Prostate gland (tissue), 2 donors: ENCODE results near the gene KAZN. TPM values are rescaled to one million over a fixed set of nuclear protein-coding genes. Genes with fewer than 3 reads are reported as not detected.

ENCODE experiments used
- DNase-seq: peaks from one replicate; pipeline ENCODE4 v3.0.0-alpha.2; 2019; ENCODE audit warnings: low spot score
- H3K27ac ChIP-seq, 2 donors: fragments of 200-600 bp; sonication (generic); 2 replicates each; pipeline ENCODE4 v1.5.1; 2017 to 2019
- H3K27me3 ChIP-seq: fragments of 200-600 bp; sonication (generic); replicated peaks from 2 replicates; pipeline ENCODE4 v1.5.1; 2019; ENCODE audit not compliant: insufficient read depth
- H3K36me3 ChIP-seq, 2 donors: fragments of 200-600 bp; sonication (generic); 1 replicate in 1 of 2; 2 replicates in 1 of 2; pipeline versions ENCODE4 v1.5.1 to v1.8.1; 2017 to 2019
- H3K4me1 ChIP-seq: fragments of 200-600 bp; sonication (generic); replicated peaks from 2 replicates; pipeline ENCODE4 v1.5.1; 2019
- H3K4me3 ChIP-seq, 2 donors: fragments of 200-600 bp; sonication (generic); 2 replicates each; pipeline ENCODE4 v1.5.1; 2017 to 2019
- H3K9me3 ChIP-seq: fragments of 200-600 bp; sonication (generic); 2 replicates; pipeline ENCODE4 v1.5.1; 2017
- CTCF ChIP-seq, 4 experiments: fragments of 200-600 bp in 2 of 4; fragments of 450-650 bp in 2 of 4; sonication (generic) in 2 of 4; IDR thresholded peaks; 1 replicate in 3 of 4; 2 replicates in 1 of 4; pipeline ENCODE4 v1.5.1; 2016 to 2019; ENCODE audit warnings: antibody characterized with exemption in 4 of 4, mild to moderate bottlenecking in 2 of 4, moderate library complexity in 2 of 4
- POLR2A ChIP-seq: fragments of 450-650 bp; IDR thresholded peaks from one replicate; pipeline ENCODE4 v1.6.1; 2016; ENCODE audit warnings: antibody characterized with exemption, mild to moderate bottlenecking
- POLR2AphosphoS5 ChIP-seq: sonication (generic); formaldehyde crosslinking; IDR thresholded peaks from one replicate; pipeline ENCODE4 v1.6.1; 2017; ENCODE audit warnings: antibody characterized with exemption
- WGBS: methylation state at CpG from one replicate; pipeline ENCODE4 v1.1.5; 2018; 5-methylcytosine and 5-hydroxymethylcytosine counted together
- intact Hi-C: fragments of 100-400 bp; cut with DNase I; formaldehyde crosslinking; loops from one replicate; pipeline ENCODE4 v1.14.2; 2022
- total RNA-seq, 2 donors: library from RNA; depleted of rRNA; stranded (reverse); fragments of >200 nt; gene quantifications; one replicate each; pipeline ENCODE4 v1.1.0, GENCODE V29; 2016

The KAZN gene
- total RNA-seq, 2 donors from 2014 or later = 8.3 to 12.7 TPM

GRCh38 chr1:14909920-14910460 is 311.5 kb downstream of the KAZN start:
- H3K36me3 ChIP-seq = no peaks in the 10 kb centered on the region
- TF ChIP-seq CTCF (IDR thresholded peaks at IDR 0.05) (no peak), POLR2AphosphoS5 (no peak), POLR2A (no peak)
- intact Hi-C loops = no loop called here
- no peaks in the 10 kb centered on the region for H3K4me1 ChIP-seq
- no peaks in the 10 kb centered on the region for H3K27me3 ChIP-seq
- DNase-seq = no peak
- WGBS = 96% methylated on average over 10 of the region's 10 CpGs
- H3K27ac ChIP-seq = peak overlapping the region in 1 of 2 donors; percentile 57
- H3K4me3 ChIP-seq = no peak overlapping the region
- no peaks in the 10 kb centered on the region for H3K9me3 ChIP-seq

- no peaks in the 10 kb centered on the region for H3K27me3 ChIP-seq
- TF ChIP-seq CTCF (IDR thresholded peaks at IDR 0.05) = no peak
- TF ChIP-seq POLR2AphosphoS5 = peak; percentile 51
- intact Hi-C loops = no loop called here
- no peak overlapping the region for H3K4me3 ChIP-seq
- 58% methylated on average over 12 of the region's 12 CpGs for WGBS
- H3K4me1 ChIP-seq = no peaks in the 10 kb centered on the region
- peak overlapping the region; percentile 57 to 59 for H3K27ac ChIP-seq
- no peaks in the 10 kb centered on the region for H3K9me3 ChIP-seq
- H3K36me3 ChIP-seq = no peaks in the 10 kb centered on the region
- peak; percentile 75 for DNase-seq
Measured at GRCh38 chr1:14910984-14911721, 312.7 kb downstream of the KAZN start.

GRCh38 chr1:14912839-14913481 is 314.5 kb downstream of the KAZN start:
- no peak overlapping the region for H3K4me3 ChIP-seq
- intact Hi-C loops = no loop called here
- WGBS = 43% methylated on average over 12 of the region's 12 CpGs
- no peak for DNase-seq
- no peaks in the 10 kb centered on the region for H3K4me1 ChIP-seq
- no peak for TF ChIP-seq POLR2A
- TF ChIP-seq POLR2AphosphoS5 = no peak
- TF ChIP-seq CTCF (IDR thresholded peaks at IDR 0.05) = no peak
- no peaks in the 10 kb centered on the region for H3K27me3 ChIP-seq
- peak overlapping the region; percentile 68 to 75 for H3K27ac ChIP-seq
- no peaks in the 10 kb centered on the region for H3K9me3 ChIP-seq
- no peaks in the 10 kb centered on the region for H3K36me3 ChIP-seq

- Histone ChIP-seq H3K4me1 (no peaks in the 10 kb centered on the region), H3K27me3 (no peaks in the 10 kb centered on the region), H3K4me3 (no peak overlapping the region), H3K9me3 (no peaks in the 10 kb centered on the region), H3K27ac (peak overlapping the region; percentile 68 to 75), H3K36me3 (no peaks in the 10 kb centered on the region)
- intact Hi-C loops = no loop called here
- no peak for TF ChIP-seq POLR2A
- TF ChIP-seq CTCF (IDR thresholded peaks at IDR 0.05) = peak in 1 of 4 experiments; percentile 8
- peak; percentile 73 for TF ChIP-seq POLR2AphosphoS5
- WGBS = 59% methylated on average over 14 of the region's 14 CpGs
- DNase-seq = peak; percentile 75
Measured at GRCh38 chr1:14913482-14914177, 315.1 kb downstream of the KAZN start.
